ENCODE measurements around the gene C8B.

The C8B gene

DNA sequence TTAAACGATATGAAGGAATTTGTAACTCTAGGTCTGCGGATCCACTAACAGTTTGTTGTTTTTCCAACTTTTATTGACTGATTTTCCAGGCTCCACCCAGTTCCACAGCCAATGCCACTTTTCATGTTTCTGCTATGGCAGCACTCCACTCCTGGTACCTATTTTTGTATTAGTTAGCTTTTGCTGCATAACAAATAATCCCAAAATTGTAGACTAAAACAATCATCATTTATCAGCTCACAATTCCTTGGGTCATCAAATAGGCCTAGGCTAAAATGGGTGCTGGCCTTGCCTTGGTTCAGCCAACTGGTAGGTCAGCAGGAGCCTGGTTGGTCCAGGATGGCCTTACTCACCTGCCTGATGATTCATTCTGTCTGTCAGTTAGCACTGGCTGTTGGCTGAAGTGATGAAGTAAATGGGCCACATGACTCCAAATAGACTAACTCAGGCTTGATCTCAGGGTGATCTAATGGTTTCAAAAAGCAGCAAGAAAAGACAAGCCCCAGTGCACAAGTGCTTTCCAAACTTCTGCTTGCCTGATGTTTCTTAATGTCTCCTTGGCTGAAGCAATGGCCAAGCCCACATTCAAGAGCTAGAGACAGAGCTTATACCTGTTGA is 3.2 kb upstream of the C8B start:
- DNase-seq, result no peak

DNA sequence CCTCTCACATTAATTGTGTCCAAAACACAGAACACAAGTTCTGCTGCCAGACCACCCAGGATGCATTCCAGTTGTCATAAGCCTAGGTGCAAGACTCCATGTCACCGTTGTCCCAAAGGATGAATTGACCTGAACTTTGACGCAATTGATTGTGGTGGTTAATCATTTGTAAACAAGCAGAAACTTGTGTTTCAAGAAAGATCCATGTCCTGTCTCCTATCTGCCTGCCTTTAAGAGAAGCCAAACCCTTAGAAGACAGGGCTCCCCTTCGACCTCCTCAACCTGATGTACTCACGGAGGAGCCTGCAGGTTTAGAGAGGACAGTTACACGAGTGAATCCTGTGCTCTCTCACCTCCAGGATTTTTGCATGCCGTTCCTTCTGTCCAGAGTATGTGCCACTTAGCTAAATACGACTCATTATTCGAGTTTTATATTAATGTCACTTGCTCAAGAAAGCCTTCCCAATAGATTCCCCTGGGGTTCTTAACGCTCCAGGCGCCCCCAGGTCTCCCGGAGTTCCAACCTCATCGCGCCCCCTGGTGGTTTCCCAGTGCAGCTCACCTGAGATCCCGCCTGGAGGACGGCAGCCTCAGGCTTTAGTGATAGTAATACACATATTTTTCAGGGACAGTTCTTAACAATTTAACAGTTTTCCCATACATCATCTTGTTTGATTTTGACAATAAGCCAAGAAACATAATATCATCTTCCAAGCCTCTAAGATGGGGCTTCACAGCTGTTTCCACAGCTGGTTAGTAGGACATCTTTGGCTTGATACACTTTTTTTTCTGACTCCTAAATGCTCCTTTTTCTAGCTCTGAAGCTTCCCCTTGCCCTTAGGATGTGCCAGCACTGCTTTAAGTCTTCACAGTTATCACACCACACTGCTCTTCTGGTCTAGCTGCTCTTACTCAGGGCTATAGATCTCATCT is 2.4 kb upstream of the C8B start:
- no peak for DNase-seq

DNA sequence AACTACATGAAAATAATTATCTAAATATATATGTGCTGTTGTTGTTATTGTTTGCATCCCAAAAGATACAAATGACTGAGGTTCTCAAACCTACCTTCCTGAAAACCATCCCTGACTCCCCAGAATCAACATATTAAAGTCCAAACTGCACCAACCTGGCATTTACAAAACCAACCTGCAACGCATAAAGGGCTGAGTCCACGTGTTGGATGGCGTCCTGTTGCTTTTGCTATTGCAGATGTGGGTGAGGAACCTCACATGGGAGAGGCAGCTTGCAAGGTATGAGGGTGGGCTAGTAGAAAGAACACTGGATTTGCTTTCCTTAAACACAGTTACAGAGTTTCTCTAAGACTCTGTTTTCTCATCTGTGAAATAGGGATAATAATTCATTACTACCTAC is 1.5 kb upstream of the C8B start:
- DNase-seq, result no peak

DNA sequence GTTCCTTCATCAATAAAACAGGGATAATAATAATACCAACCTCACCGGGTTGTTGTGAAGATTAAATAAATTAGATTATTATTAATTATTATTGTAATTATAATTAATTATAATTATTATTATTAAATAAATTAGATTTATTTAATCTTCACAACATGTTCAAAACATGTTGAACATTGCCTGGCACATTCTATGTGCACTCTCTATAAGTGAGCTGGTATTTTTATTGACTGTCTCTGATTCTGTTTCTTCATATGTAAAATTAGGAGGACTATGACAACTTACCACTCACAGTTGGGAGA is 834 bp upstream of the C8B start:
- DNase-seq, result no peak

GRCh38 chr1:56965191-56965590 is 624 bp downstream of the C8B start:
- DNase-seq, result no peak

DNA sequence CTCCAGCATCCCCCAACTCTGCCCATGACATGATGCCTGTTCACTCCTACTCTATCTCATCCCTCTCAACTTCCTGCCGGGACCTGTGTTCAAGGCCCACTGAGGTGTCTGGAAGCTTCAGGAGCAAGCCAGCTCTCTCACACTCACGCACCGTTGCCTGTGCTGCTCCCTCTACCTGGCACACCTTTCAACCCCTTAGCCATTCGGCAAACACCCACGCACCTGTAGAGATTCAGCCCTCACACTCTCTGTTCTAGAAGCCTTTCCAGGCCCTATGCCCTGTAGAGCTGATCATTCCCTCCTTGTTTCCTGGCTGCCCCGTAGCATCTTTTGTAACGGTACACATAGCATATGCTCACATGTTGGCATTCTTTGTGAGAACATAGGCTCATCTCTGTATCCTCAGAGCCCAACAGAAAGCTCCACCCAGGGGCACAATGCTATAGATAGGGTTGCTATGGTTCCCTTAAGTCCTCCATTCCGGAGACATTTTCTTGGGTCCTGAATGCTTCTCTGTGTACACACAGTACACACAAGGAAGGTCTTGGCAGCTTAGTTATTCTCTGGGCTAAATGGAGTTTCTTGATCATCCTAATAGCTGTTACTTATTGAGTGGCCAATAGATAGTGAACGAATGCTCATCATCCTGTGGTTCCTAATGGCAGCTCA is 1.3 kb downstream of the C8B start:
- DNase-seq, result no peak

DNA sequence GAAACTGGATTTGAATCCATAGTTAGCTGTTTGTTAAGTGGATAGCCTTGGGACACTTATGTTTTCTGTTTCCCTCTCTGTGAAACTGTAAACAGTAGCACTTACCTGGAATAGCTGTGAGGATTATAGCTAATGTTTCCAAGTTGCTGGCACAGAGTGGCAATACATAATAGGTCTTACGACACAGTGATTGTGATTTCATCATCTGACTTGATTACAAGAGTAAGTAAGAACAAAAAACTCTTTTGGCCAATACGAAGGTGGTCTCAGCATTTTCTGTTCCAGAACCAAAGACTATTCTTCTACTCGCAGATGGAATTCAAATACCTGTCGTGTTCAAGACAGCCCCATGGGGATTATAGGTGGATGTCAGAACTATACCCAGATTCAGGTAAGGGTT is 2.1 kb downstream of the C8B start:
- no peak for DNase-seq

GRCh38 chr1:56961426-56961825 is 4.4 kb downstream of the C8B start:
- DNase-seq, result no peak

DNA sequence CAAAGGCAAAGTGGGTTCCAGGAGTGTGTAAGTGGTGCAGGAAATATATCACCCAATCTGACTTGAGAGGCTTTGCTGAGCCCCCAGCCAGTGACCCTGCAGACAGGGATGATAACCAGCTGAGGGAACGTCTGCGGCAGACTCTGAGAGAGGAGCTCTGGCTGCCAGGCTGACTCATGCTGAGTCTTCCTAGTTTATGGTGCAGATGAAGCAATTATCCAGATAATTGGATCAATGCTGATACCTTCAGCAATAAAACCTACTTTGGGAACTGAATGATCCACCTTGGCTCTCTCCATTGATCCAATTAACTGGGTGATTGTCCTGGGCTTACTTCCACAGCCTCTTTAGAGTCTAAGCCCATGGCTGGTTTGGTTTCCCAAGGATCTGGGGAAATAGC is 7.3 kb downstream of the C8B start:
- no peak for DNase-seq

DNA sequence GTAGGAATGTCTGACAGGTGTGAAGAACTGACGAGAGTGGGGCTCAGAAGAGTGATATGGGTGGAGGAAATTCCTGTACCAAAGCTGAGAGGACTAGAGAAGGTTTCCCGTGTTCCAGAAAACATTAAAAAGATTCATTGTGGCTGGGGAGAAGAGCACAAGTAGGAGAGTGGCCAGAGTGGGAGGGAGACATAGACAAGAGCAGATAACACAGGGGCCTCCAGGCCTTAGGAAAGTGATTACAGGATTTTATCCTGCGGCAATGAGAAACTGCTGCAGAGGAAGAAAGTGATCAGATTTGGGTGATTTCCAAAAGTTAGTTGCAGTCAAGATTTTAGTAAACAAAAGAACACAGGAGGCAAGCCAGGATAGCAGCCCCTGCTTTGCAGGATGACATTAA is 7.9 kb downstream of the C8B start:
- no peak for DNase-seq

DNA sequence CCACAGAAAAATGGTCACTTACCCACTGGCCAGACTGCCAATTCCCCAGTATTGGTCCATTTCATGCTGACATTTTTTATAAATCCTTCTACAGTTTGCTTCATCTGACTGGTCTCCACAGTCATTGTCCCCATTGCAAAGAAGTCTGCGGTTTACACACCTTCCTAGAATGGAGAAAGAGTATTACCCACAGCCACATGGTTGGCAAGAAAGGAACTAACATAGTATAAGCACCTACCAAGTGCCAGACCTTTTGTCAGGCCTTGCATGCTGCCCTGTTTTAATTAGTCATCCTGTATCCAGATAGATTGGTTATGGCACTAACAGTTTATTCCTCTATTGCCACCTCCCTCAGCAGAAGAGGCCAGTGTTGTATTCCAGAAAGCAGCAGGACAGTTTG is 11.2 kb downstream of the C8B start:
- no peak for DNase-seq

- DNase-seq, result no peak
These were observed 12.4 kb downstream of the C8B start for GRCh38 chr1:56953386-56953785.

GRCh38 chr1:56952501-56952900 is 13.3 kb downstream of the C8B start:
- DNase-seq, result no peak

GRCh38 chr1:56948403-56949023 is 17.3 kb downstream of the C8B start:
- no peak for DNase-seq

GRCh38 chr1:56940039-56940438 is 25.8 kb downstream of the C8B start:
- no peak for DNase-seq

GRCh38 chr1:56939209-56939608 is 26.6 kb downstream of the C8B start:
- DNase-seq, result no peak

DNA sequence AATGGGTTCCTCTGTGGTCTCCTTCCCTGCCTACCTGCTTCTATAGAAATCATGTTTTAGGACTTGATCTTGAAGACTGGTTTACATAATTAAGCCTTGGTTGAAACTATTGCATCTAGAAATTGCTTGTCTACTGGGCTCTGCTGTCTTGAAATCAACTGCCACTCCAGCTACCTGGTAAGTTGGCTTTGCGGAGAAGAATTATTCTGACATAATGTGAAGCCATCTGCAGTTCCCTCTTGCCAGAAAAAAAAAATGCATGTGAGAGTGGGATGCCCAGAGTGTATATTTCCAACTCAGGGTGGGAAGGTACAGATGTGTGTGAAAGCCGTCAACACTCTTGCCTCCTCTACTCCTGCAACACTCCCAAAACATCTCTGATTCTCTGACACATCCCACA is 27.2 kb downstream of the C8B start:
- DNase-seq, result no peak

DNA sequence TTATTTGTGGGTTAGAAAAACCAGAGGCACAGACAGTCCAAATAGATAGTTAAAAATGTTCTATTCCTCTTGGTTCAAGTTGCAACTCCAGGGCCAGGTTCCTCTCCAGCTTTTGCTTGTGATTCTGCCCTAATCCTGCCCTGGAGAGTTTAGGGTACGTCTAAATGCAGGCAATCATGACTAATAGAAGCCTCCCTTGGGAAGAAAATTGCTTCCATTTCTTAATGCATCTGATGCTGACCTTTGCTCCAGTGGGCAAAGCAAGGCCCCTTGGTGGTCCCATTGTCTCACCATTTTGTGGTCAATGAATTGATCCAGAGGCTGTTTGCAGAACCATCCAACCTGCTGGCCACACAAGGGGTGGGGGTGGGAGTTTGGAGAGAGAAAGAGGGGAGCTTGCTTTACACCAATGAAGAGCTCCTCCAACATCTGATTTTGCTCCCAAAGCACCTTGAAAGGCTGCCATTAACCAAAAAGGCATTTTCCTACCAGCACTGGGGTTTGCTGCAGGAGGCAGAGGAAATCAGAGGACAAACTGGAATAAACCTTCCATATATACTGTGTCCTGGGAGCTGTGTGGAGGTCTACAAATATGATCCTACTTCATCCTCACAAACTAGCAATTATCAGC is 31.3 kb downstream of the C8B start:
- DNase-seq, result no peak

DNA sequence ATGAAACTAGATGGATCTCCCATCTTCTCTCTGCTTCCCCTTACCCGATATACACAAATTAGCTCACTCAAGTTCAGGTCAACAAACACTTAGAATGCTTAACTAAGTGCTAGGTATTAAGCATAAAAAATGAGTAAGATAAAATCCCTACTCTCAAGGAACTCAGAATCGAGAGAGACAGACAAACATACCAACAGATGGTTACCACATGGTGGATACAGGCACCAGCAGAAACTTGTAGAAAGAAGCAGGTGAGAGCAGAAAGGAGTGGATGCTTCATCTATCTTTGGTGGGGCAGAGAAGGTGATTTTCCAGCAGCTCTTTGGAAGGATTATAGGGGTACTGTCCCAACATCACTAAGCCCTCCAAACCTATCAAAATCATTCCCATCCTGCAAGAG is 32.2 kb downstream of the C8B start:
- no peak for DNase-seq

- DNase-seq, result no peak
These were observed 32.7 kb downstream of the C8B start for GRCh38 chr1:56933161-56933560.

GRCh38 chr1:56931686-56932085 is 34.1 kb downstream of the C8B start:
- no peak for DNase-seq

DNA sequence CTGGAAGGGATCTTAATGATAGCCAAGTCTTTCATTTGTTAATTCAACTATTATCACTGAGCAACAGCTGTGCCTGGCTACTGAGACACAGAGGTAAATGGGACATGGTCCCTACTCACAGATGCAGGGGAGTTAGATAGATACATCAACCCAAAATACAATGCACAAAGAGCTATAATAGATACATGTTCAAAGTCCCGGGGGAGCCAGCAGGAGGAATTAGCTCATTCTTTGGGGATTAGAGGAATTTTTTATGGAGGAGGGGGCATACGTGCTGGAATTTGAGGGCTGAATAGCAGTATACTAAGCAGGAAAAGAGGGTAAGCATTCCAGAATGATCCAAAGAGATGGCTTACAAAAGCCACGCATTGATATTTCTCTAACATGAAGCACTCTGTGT is 34.6 kb downstream of the C8B start:
- DNase-seq, result no peak

- no peak for DNase-seq
These were observed 36.3 kb downstream of the C8B start for GRCh38 chr1:56929492-56929891.
